ENCODE measurements around the gene TXNL4A. TPM values are rescaled to one million over a fixed set of nuclear protein-coding genes. Genes with fewer than 3 reads are reported as not detected.
"Not testable (repeated sequence)": the region's sequence is repeated elsewhere in the genome, so short reads cannot be mapped to it uniquely, and the experiment has no call there.

TXNL4A gene
- total RNA-seq, 1 donor from 2014 or later: 44.3 TPM

GRCh38 chr18:80002468-80002867 lies 14.1 kb upstream of the TXNL4A start:
- Histone ChIP-seq H3K27me3 (no peaks in the 10 kb centered on the region), H3K9ac (no peak overlapping the region), H3K4me1 (no peaks in the 10 kb centered on the region), H3K79me2 (ENCODE audit: low read depth) (no peaks in the 10 kb centered on the region), H2AFZ (replicated peaks) (no peak overlapping the region), H4K20me1 (ENCODE audit: low read depth) (no peaks in the 10 kb centered on the region), H3K4me3 (no peak overlapping the region), H3K36me3 (no peaks in the 10 kb centered on the region), H3K9me3 (ENCODE audit: low read depth) (peaks cover 15% of the 10 kb centered on the region), H3K27ac (no peak overlapping the region), H3F3A (ENCODE audit: low read depth) (no peaks in the 10 kb centered on the region), H3K4me2 (no peak overlapping the region)
- Mint-ChIP-seq H3K36me3 (peaks cover 3% of the 10 kb centered on the region), H3K9me3 (peaks cover 19% of the 10 kb centered on the region), H3K4me1 (no peaks in the 10 kb centered on the region), H3K27me3 (ENCODE audit: insufficient read depth, low read depth) (peaks cover 2% of the 10 kb centered on the region), H3K4me3 (no peak overlapping the region), H3K27ac (no peak overlapping the region)
- no peak for TF ChIP-seq EZH2phosphoT487 (IDR thresholded peaks at IDR 0.05)
- no peak for TF ChIP-seq EZH2 (IDR thresholded peaks at IDR 0.05)
- no peak for TF ChIP-seq CTCF (IDR thresholded peaks at IDR 0.05)
- no peak for DNase-seq (ENCODE audit: low spot score)

GRCh38 chr18:80000877-80001276 lies 12.5 kb upstream of the TXNL4A start:
- no peak overlapping the region for H3K4me3 ChIP-seq
- peaks cover 12% of the 10 kb centered on the region for H3K9me3 Mint-ChIP-seq
- H3F3A ChIP-seq (ENCODE audit: low read depth): no peaks in the 10 kb centered on the region
- H3K9me3 ChIP-seq (ENCODE audit: low read depth): peaks cover 15% of the 10 kb centered on the region
- peaks cover 2% of the 10 kb centered on the region for H3K27me3 Mint-ChIP-seq (ENCODE audit: insufficient read depth, low read depth)
- H3K4me1 ChIP-seq: no peaks in the 10 kb centered on the region
- no peak overlapping the region for H3K4me2 ChIP-seq
- DNase-seq (ENCODE audit: low spot score): no peak
- TF ChIP-seq EZH2 (IDR thresholded peaks at IDR 0.05) (no peak), CTCF (IDR thresholded peaks at IDR 0.05) (no peak), EZH2phosphoT487 (IDR thresholded peaks at IDR 0.05) (no peak)
- H3K27me3 ChIP-seq: no peaks in the 10 kb centered on the region
- no peak overlapping the region for H3K27ac Mint-ChIP-seq
- no peak overlapping the region for H2AFZ ChIP-seq (replicated peaks)
- no peaks in the 10 kb centered on the region for H3K36me3 ChIP-seq
- no peaks in the 10 kb centered on the region for H4K20me1 ChIP-seq (ENCODE audit: low read depth)
- H3K27ac ChIP-seq: no peak overlapping the region
- no peak overlapping the region for H3K9ac ChIP-seq
- no peak overlapping the region for H3K4me3 Mint-ChIP-seq
- H3K4me1 Mint-ChIP-seq: no peaks in the 10 kb centered on the region
- no peaks in the 10 kb centered on the region for H3K79me2 ChIP-seq (ENCODE audit: low read depth)
- H3K36me3 Mint-ChIP-seq: peaks cover 3% of the 10 kb centered on the region

GRCh38 chr18:79999701-80000100 lies 11.3 kb upstream of the TXNL4A start:
- H3F3A ChIP-seq (ENCODE audit: low read depth); H3K36me3 ChIP-seq; DNase-seq (ENCODE audit: low spot score); H4K20me1 ChIP-seq (ENCODE audit: low read depth); H3K4me1 Mint-ChIP-seq; H3K4me2 ChIP-seq; H3K36me3 Mint-ChIP-seq; H3K4me3 Mint-ChIP-seq; H3K27me3 ChIP-seq; H3K9ac ChIP-seq; H2AFZ ChIP-seq (replicated peaks); H3K27me3 Mint-ChIP-seq (ENCODE audit: insufficient read depth, low read depth); H3K27ac Mint-ChIP-seq; H3K27ac ChIP-seq; H3K79me2 ChIP-seq (ENCODE audit: low read depth); H3K4me1 ChIP-seq; H3K4me3 ChIP-seq: not testable (repeated sequence)
- H3K9me3 Mint-ChIP-seq: peaks cover 12% of the 10 kb centered on the region
- H3K9me3 ChIP-seq (ENCODE audit: low read depth): peaks cover 15% of the 10 kb centered on the region

- peaks cover 14% of the 10 kb centered on the region for H4K20me1 ChIP-seq (ENCODE audit: low read depth)
- Mint-ChIP-seq H3K4me3 (no peak overlapping the region), H3K4me1 (peaks cover 13% of the 10 kb centered on the region), H3K27ac (no peak overlapping the region), H3K36me3 (peaks cover 3% of the 10 kb centered on the region), H3K27me3 (ENCODE audit: insufficient read depth, low read depth) (peaks cover 3% of the 10 kb centered on the region), H3K9me3 (no peaks in the 10 kb centered on the region)
- DNase-seq (ENCODE audit: low spot score): no peak
- no peaks in the 10 kb centered on the region for H3K36me3 ChIP-seq
- no peak overlapping the region for H3K27ac ChIP-seq
- no peaks in the 10 kb centered on the region for H3K9me3 ChIP-seq (ENCODE audit: low read depth)
- no peak overlapping the region for H3K9ac ChIP-seq
- no peak overlapping the region for H3K4me3 ChIP-seq
- peaks cover 10% of the 10 kb centered on the region for H3K4me1 ChIP-seq
- no peaks in the 10 kb centered on the region for H3K27me3 ChIP-seq
- TF ChIP-seq CTCF (IDR thresholded peaks at IDR 0.05) (no peak), EZH2phosphoT487 (IDR thresholded peaks at IDR 0.05) (no peak), EZH2 (IDR thresholded peaks at IDR 0.05) (no peak)
- no peak overlapping the region for H3K4me2 ChIP-seq
- peaks cover 17% of the 10 kb centered on the region for H3K79me2 ChIP-seq (ENCODE audit: low read depth)
- peaks cover 6% of the 10 kb centered on the region for H3F3A ChIP-seq (ENCODE audit: low read depth)
- H2AFZ ChIP-seq (replicated peaks): no peak overlapping the region
These were observed 3.1 kb upstream of the TXNL4A start for GRCh38 chr18:79991494-79991893.
